Muscle layer of colon (tissue), 2 donors: ENCODE results near the gene TTYH1.
"Not testable (repeated sequence)": the region's sequence is repeated elsewhere in the genome, so short reads cannot be mapped to it uniquely, and the experiment has no call there.

Experiments used
- H3K27ac ChIP-seq: one replicate; pipeline ENCODE4 v1.7.0; 2013; ENCODE audit warnings: low read depth, mild to moderate bottlenecking, low read length, moderate library complexity
- H3K27me3 ChIP-seq, 2 donors: one replicate each; pipeline ENCODE4 v1.7.0; 2013; ENCODE audit warnings: low read length in 2 of 2, mild to moderate bottlenecking in 2 of 2; ENCODE audit not compliant: insufficient read depth in 2 of 2, control insufficient read depth in 1 of 2
- H3K36me3 ChIP-seq: one replicate; pipeline ENCODE4 v1.7.0; 2013; ENCODE audit warnings: mild to moderate bottlenecking, low read length; ENCODE audit not compliant: insufficient read depth
- H3K4me1 ChIP-seq: one replicate; pipeline ENCODE4 v1.7.0; 2013; ENCODE audit warnings: mild to moderate bottlenecking, low read length; ENCODE audit not compliant: insufficient read depth
- H3K4me3 ChIP-seq, 2 donors: one replicate each; pipeline ENCODE4 v1.7.0; 2013; ENCODE audit warnings: low read length in 2 of 2, low read depth in 1 of 2, mild to moderate bottlenecking in 1 of 2, moderate library complexity in 1 of 2
- H3K9ac ChIP-seq: one replicate; pipeline ENCODE4 v1.7.0; 2013; ENCODE audit warnings: low read length
- H3K9me3 ChIP-seq: one replicate; pipeline ENCODE4 v1.7.0; 2013; ENCODE audit warnings: mild to moderate bottlenecking, low read length
- donor health status: abdominal sarcoma.
- donor health status: Adenocarcinoma of cecum.

Gene TTYH1

DNA sequence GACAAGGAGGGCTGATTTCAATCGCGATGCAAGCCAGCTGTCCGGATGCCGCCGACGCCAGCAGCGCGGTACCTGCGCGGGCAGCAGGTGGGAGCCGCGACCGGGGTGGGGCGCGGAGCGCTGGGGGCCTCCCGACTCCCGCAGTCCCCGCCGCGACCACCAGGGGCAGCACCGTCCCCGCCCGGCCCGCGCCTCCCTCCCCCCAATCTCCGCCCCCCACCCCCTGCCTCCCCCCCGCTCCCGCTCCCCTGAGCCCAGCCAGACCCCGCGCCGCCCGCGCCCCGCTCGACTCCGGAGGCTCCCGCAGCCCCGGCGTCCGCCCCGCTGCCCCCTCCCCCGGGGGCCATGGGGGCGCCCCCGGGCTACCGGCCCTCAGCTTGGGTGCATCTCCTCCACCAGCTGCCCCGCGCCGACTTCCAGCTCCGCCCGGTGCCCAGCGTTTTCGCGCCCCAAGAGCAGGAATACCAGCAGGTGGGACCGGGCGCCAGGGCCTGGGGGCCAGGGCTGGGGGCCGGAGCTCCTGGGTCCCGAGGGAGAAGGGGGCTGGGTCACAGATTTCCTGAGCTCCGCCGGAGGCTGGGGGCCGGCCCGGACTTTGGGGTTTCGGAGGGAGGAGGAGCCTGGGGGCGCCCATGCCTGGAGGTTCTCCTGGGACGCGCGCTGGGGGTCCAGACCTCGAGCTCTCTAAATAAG lies at the start of gene TTYH1:
TTYH1 (plus strand) TSS at position 257 of the 693 bp plus-strand sequence; CDS start at position 346, 89 bp downstream.
- Histone ChIP-seq H3K27ac (no peak within 1 kb of the TSS), H3K27me3 (peaks cover 21 to 45% of the 10 kb centered on the region in 2 donors), H3K4me1 (no peaks in the 10 kb centered on the region), H3K9me3 (no peaks in the 10 kb centered on the region), H3K4me3 (no peak within 1 kb of the TSS), H3K36me3 (no peaks in the 10 kb centered on the region), H3K9ac (no peak within 1 kb of the TSS)

DNA sequence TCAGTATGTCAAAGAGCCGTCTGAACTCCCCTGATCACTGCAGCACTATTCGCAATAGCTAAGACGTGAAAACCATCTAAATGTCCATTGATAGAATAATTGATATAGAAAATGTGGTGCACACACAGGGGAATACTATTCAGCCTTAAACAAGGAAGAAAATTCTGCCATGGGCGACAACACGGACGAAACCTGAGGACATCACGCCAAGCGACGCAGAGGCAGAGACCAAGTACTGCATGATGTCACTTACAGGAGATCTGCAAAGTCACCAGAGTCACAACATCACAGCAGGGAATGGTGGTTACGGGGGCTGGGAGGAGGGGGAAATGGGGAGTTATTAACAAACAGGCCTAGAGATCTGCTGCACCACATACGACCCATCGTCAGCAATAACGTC lies 49.5 kb upstream of the TTYH1 start:
- H3K36me3 ChIP-seq, H3K27ac ChIP-seq, H3K4me1 ChIP-seq, H3K9me3 ChIP-seq, H3K27me3 ChIP-seq, H3K4me3 ChIP-seq, H3K9ac ChIP-seq: not testable (repeated sequence)

DNA sequence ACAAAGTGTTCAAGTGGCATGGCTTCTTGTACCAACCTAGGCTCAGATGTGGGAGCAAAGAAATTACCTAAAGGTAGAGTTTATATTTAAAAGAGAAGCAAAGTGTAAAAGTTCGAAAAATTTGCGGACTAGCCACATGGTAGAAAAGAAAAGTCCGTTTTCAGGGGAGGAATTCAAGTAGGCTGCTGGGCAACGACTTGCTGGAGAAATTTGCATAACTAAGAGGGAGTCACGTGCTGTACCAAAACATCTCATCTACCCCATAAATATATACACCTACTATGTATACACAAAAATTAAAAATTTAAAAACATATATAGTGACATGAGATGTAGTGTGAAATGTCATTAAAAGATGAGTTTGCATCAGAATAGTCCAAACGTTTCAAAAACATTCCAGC lies 48.5 kb upstream of the TTYH1 start:
- Histone ChIP-seq H3K27ac (no peak overlapping the region), H3K9ac (no peak overlapping the region), H3K36me3 (no peaks in the 10 kb centered on the region)

DNA sequence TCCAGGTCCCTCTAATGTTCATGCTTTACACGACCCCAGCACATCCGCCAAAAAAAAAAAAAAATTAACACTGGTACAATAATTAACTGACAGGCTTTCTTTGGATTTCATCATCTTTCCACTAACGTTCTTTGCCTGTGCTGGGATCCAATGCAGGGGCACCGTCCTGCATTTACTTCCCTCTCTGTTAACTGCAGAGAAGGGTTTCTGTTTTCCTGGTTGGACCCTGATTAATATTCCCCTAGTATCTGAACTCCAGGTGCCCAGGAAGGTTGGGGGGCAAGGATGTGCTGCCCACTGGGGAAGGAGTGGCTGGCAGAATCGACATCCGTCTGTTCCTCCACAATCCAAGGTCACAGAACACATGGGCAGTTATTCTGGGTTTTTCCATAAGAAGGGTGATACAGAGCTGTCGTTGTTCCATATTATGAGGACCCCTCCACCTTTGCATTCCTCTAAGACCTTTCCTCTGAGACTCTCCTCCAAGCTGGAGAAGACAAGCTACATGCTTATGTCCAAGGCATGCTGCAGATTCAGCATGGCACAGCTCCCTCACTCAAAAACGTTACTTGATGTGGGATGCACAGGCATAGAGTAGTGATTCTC lies 46.1 kb upstream of the TTYH1 start:
- H3K27ac ChIP-seq = no peak overlapping the region
- no peaks in the 10 kb centered on the region for H3K27me3 ChIP-seq
- no peak overlapping the region for H3K9ac ChIP-seq
- no peak overlapping the region for H3K4me3 ChIP-seq
- no peaks in the 10 kb centered on the region for H3K4me1 ChIP-seq
- H3K36me3 ChIP-seq = no peaks in the 10 kb centered on the region
- no peaks in the 10 kb centered on the region for H3K9me3 ChIP-seq

More for the DNA sequence above, 48.5 kb upstream of the TTYH1 start:
- Histone ChIP-seq H3K4me1 (no peaks in the 10 kb centered on the region), H3K4me3 (no peak overlapping the region), H3K9me3 (no peaks in the 10 kb centered on the region), H3K27me3 (no peaks in the 10 kb centered on the region)

DNA sequence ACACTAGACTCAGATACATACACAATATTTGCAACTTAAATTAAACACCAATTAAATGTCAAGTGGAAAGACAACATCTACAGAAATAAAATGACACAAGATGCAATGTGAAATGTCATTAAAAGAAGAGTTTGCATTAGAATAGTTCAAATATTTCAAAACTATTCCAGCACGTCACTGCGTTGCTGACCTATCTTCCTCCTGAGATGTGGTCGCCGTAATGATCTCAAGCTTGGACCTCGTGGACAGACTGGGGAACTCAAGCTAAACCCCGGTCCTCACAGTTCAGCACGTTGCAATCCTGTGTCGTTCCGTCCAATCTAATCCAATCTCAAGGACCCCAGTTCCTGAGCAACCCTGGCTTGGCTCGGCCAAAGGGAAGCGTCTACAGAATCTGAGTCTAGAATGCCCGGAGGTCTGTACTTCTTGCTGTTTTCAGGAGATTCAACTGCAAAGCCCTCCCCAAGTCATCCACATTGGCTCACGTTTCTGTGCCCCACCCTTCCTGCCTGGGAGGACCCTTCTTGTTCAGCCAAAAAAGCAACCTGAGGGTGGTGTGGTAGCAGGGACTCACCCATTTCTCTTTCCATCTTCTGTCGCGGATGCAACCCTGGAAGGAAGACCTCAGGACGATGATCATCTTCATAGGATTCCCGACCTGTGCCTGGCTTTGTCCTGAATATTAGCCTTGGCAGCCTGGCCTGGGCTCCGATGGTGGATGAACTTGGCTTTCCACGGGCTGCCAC lies 45.4 kb upstream of the TTYH1 start:
- H3K27ac ChIP-seq, H3K9me3 ChIP-seq, H3K36me3 ChIP-seq, H3K4me1 ChIP-seq, H3K9ac ChIP-seq, H3K27me3 ChIP-seq, H3K4me3 ChIP-seq: not testable (repeated sequence)

DNA sequence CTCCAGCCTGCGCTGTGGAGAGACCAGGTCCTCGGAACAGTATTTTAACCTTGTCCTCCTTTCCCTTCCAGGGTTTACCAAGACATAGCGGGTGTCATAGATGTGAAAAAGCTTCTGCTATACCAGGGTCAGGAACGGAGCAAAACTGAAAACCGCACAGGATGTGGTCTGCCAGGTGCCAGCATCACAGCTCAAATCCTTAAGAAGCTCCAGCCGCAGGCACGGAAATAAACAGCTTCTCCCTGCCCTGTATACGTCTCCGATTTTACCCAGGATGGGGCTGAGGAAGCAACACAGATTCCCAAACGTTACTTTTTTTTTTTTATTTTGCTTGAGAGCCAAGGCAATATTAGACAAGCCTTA lies 44.8 kb upstream of the TTYH1 start:
- H3K36me3 ChIP-seq, H3K9me3 ChIP-seq, H3K4me3 ChIP-seq, H3K9ac ChIP-seq, H3K27me3 ChIP-seq, H3K27ac ChIP-seq, H3K4me1 ChIP-seq: not testable (repeated sequence)

DNA sequence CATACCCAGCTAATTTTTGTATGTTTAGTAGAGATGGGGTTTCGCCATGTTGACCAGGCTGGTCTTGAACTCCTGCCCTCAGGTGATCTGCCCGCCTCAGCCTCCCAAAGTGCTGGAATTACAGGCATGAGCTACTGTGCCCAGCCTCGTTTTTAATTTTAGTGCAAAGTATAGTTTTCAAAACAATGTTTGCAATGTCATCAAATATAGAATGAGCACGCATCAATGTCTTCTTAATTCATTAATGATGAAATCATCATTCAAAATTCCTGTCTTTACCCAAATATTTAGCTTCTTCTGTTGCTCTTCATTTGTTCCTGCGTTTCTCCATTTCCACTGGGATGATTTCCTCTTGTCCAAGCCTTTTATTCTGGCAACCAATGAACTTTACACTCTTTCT lies 43.8 kb upstream of the TTYH1 start:
- H3K27ac ChIP-seq, H3K36me3 ChIP-seq, H3K4me1 ChIP-seq, H3K27me3 ChIP-seq, H3K9ac ChIP-seq, H3K4me3 ChIP-seq, H3K9me3 ChIP-seq: not testable (repeated sequence)

DNA sequence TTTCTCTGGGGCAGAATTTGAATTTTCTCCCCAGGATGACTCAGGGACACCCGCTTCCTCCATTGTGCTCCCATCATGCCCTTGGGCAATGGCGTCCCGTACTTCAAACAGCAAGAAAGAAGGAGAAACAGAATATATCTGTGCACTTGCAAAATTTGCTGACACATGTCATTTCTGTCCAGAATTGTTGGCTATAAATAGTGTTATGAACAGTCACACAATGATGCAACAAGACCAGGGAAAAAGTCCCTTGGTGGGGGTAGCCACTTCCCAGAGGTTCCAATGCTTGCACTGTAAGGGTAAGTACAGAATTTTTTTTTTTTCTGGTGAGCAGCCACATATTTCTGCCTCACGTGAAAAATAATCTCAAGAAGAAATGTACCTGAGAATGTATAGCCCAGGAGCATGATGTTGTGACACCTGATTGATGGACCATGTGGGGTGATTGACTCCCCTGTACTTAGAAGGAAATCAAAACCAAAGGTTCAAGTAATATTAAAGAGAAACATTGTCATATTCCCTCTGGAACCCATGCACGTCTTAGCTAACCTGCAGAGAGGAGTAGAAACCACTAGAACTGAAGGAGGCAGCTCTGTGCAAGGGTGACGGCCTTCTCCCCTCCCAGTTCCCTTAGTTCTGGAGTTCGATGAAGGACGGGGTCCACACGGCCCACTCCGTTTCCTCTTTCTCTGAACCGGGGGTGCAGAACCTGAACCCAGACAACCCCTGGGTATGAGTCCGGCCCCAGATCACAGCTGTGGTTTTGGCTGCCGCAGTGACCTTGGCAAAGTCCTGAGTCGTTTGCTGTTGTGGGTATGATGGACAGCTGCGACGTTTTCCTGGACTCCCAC lies 41.3 kb upstream of the TTYH1 start:
- H3K9ac ChIP-seq = no peak overlapping the region
- no peak overlapping the region for H3K27ac ChIP-seq
- H3K9me3 ChIP-seq = no peaks in the 10 kb centered on the region
- no peaks in the 10 kb centered on the region for H3K36me3 ChIP-seq
- no peak overlapping the region for H3K4me3 ChIP-seq
- no peaks in the 10 kb centered on the region for H3K4me1 ChIP-seq
- H3K27me3 ChIP-seq = no peaks in the 10 kb centered on the region

DNA sequence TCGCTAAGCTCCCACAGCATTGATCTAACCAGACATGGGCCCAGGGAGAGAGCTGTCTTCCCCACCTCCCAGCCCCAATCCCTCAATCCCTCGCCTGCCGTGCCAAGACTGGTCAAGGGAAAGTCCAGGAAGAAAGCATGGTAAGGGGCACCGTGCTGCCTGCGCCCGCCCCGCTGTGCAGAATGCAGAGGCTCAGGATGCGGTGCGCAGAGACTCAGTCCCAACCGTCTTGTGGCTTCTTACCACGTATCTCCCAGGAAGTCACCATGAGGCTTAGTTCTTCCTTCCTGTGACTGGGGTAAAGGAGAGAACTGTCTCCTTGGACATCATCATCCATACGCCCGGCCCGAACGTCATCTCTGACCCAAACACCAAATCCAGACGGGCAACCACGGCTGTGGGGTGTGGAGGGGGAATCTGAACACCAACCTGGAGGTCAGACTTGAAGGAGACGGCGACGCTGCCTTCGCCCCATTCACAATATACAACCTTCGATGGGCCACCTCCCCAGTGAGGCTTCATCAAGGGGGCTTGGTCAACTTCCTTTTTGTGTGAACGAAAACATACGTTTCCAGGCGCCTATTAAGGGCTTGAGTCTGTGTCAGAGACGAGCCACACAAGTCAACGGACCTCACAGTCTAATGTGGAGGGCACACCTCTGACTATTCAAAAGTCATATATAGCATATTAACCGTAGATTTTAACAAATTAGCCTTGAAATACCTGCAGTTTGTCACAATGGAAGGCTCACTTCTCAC lies 39.9 kb upstream of the TTYH1 start:
- H3K4me3 ChIP-seq, H3K4me1 ChIP-seq, H3K27me3 ChIP-seq, H3K9ac ChIP-seq, H3K27ac ChIP-seq, H3K36me3 ChIP-seq, H3K9me3 ChIP-seq: not testable (repeated sequence)

DNA sequence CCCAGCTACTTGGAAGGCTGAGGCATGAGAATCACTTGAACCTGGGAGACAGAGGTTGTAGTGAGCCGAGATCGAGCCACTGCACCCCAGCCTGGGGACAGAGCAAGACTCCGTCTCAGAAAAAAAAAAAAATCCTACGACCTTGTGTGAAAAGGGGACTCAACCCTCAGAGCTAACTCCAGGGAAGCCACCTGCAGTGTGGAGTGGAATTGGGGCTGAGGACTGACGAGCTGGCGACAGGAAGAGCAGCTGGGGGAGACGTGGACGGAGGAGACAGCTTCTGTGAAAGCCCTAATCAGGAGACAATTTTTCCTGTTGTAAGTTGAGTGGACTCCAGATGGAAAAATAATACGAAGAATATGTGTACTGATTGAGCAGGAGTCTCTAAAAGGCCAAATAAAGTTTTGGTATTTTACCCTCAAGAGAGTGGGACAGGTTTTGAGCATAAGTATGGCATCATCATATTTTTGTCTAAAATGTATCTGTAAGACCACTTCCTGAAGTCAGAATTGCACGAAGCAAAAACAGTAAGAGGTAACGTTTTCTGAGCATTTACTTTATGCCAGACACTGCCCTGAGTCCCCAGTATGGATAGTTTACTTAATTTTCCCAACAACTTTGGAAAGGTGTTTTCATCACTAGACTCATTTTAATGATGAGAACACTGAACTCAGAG lies 38.5 kb upstream of the TTYH1 start:
- no peak overlapping the region for H3K9ac ChIP-seq
- H3K4me3 ChIP-seq = no peak overlapping the region
- no peaks in the 10 kb centered on the region for H3K36me3 ChIP-seq
- H3K9me3 ChIP-seq = peaks cover 4% of the 10 kb centered on the region
- H3K4me1 ChIP-seq = no peaks in the 10 kb centered on the region
- H3K27ac ChIP-seq = no peak overlapping the region
- no peaks in the 10 kb centered on the region for H3K27me3 ChIP-seq
